Gastroesophageal sphincter (tissue), 3 donors: ENCODE data around the gene CTTNBP2.

Experiments
- POLR2A ChIP-seq, 2 donors: fragments of 450-650 bp; IDR thresholded peaks; one replicate each; pipeline ENCODE4 v1.6.1; 2017; ENCODE audit warnings: antibody characterized with exemption in 2 of 2, mild to moderate bottlenecking in 2 of 2, moderate library complexity in 1 of 2
- POLR2AphosphoS5 ChIP-seq: sonication (generic); formaldehyde crosslinking; IDR thresholded peaks from one replicate; pipeline ENCODE4 v1.6.1; 2017; ENCODE audit warnings: antibody characterized with exemption
- TF ChIP-seq, protein P1 (sequence below), 4 experiments: fragments of 200-600 bp in 2 of 4; fragments of 450-650 bp in 2 of 4; sonication (generic) in 1 of 4; IDR thresholded peaks; one replicate each; pipeline ENCODE4 v1.5.1; 2017 to 2019; ENCODE audit warnings: antibody characterized with exemption in 4 of 4, mild to moderate bottlenecking in 2 of 4, moderate library complexity in 2 of 4

DNA sequence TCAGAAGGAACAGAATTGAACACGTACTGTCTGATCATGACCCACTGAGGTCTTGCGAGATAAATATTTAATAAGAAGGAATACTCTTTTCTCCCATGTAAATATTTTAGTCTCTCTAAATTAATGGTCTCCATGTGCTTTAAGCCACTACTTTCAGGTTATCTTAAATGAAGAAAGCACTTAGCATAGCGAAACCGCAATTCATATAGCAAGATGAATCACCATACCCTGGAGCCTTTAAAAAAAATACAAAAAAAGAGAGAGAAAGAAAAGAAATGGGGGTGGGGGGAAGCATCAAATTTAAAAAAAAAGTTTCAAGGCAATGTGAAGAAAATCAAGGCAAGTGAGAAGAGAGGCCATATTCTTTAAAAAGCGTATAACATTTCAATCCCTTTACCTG, 82.5 kb downstream of the CTTNBP2 start:
- TF ChIP-seq, protein P1, sequence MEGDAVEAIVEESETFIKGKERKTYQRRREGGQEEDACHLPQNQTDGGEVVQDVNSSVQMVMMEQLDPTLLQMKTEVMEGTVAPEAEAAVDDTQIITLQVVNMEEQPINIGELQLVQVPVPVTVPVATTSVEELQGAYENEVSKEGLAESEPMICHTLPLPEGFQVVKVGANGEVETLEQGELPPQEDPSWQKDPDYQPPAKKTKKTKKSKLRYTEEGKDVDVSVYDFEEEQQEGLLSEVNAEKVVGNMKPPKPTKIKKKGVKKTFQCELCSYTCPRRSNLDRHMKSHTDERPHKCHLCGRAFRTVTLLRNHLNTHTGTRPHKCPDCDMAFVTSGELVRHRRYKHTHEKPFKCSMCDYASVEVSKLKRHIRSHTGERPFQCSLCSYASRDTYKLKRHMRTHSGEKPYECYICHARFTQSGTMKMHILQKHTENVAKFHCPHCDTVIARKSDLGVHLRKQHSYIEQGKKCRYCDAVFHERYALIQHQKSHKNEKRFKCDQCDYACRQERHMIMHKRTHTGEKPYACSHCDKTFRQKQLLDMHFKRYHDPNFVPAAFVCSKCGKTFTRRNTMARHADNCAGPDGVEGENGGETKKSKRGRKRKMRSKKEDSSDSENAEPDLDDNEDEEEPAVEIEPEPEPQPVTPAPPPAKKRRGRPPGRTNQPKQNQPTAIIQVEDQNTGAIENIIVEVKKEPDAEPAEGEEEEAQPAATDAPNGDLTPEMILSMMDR (IDR thresholded peaks at IDR 0.05) = no peak
- TF ChIP-seq POLR2AphosphoS5 = no peak
- no peak for TF ChIP-seq POLR2A (IDR thresholded peaks at IDR 0.05)
